ENCODE data around the gene FBXL17.
A peak's percentile ranks its signal among the peaks of the same experiment; 100 is the strongest.

The FBXL17 gene

GRCh38 chr5:107814183-107814827 is 567.6 kb downstream of the FBXL17 start:
- Histone ChIP-seq H3K4me3 (ENCODE audit: low read length) (no peak overlapping the region), H3K27ac (ENCODE audit: low read length) (no peak overlapping the region), H3K9me3 (ENCODE audit: control insufficient read depth, low read depth, low read length) (no peaks in the 10 kb centered on the region), H3K27me3 (ENCODE audit: control insufficient read depth, insufficient read depth, low read length) (peaks cover 6% of the 10 kb centered on the region), H3K9ac (ENCODE audit: low read length) (no peak overlapping the region), H3K4me1 (ENCODE audit: control insufficient read depth, low read depth, low read length) (peaks cover 35% of the 10 kb centered on the region), H3K36me3 (ENCODE audit: control insufficient read depth, low read depth, low read length) (no peaks in the 10 kb centered on the region)

DNA sequence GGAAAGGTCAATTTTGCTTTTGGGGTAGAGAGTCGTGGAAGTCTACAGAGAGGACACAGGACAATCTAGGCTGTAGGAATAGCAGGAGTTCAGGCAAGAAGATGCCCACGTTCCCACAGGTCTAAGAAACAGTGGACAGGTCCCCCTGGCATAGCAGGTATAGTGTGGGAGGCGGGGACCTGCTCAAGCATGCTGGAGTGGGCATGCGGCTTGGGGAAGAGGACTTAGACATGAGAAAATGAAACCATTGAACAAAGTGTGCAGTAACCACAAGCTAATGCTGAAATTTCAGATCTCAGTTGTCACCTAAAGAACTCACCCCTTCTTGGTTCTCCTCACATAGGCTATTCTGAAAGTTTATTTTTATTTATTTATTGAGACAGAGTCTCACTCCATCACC is 568.3 kb downstream of the FBXL17 start:
- Histone ChIP-seq H3K9me3 (ENCODE audit: control insufficient read depth, low read depth, low read length) (no peaks in the 10 kb centered on the region), H3K9ac (ENCODE audit: low read length) (no peak overlapping the region), H3K36me3 (ENCODE audit: control insufficient read depth, low read depth, low read length) (no peaks in the 10 kb centered on the region), H3K4me1 (ENCODE audit: control insufficient read depth, low read depth, low read length) (peaks cover 41% of the 10 kb centered on the region), H3K27me3 (ENCODE audit: control insufficient read depth, insufficient read depth, low read length) (peaks cover 6% of the 10 kb centered on the region), H3K4me3 (ENCODE audit: low read length) (no peak overlapping the region), H3K27ac (ENCODE audit: low read length) (no peak overlapping the region)

GRCh38 chr5:107812570-107813141 is 569.2 kb downstream of the FBXL17 start:
- no peak overlapping the region for H3K27ac ChIP-seq (ENCODE audit: low read length)

GRCh38 chr5:107809201-107810034 is 572.5 kb downstream of the FBXL17 start:
- Histone ChIP-seq H3K4me3 (ENCODE audit: low read length) (peak overlapping the region; percentile 34), H3K27me3 (ENCODE audit: control insufficient read depth, insufficient read depth, low read length) (peaks cover 6% of the 10 kb centered on the region), H3K36me3 (ENCODE audit: control insufficient read depth, low read depth, low read length) (no peaks in the 10 kb centered on the region), H3K27ac (ENCODE audit: low read length) (peak overlapping the region; percentile 1), H3K4me1 (ENCODE audit: control insufficient read depth, low read depth, low read length) (peaks cover 73% of the 10 kb centered on the region), H3K9me3 (ENCODE audit: control insufficient read depth, low read depth, low read length) (no peaks in the 10 kb centered on the region), H3K9ac (ENCODE audit: low read length) (no peak overlapping the region)

More at GRCh38 chr5:107812570-107813141, 569.2 kb downstream of the FBXL17 start:
- Histone ChIP-seq H3K9ac (ENCODE audit: low read length) (no peak overlapping the region), H3K4me1 (ENCODE audit: control insufficient read depth, low read depth, low read length) (peaks cover 49% of the 10 kb centered on the region), H3K27me3 (ENCODE audit: control insufficient read depth, insufficient read depth, low read length) (peaks cover 6% of the 10 kb centered on the region), H3K4me3 (ENCODE audit: low read length) (no peak overlapping the region), H3K36me3 (ENCODE audit: control insufficient read depth, low read depth, low read length) (no peaks in the 10 kb centered on the region), H3K9me3 (ENCODE audit: control insufficient read depth, low read depth, low read length) (no peaks in the 10 kb centered on the region)
